T-helper 2 cell (primary cell): ENCODE results near the gene DEDD.

Experiments
- DNase-seq, 5 experiments: peaks; one replicate each; pipeline versions ENCODE4 v3.0.0 to v3.0.0-alpha.2; 2012 to 2022

DEDD gene

GRCh38 chr1:161091093-161091492 lies 41.4 kb downstream of the DEDD start:
- DNase-seq, result no peak

GRCh38 chr1:161090617-161091016 lies 41.9 kb downstream of the DEDD start:
- DNase-seq, result no peak

- no peak for DNase-seq
These were observed 42.5 kb downstream of the DEDD start for GRCh38 chr1:161089938-161090337.

- DNase-seq, result no peak
These were observed 43.1 kb downstream of the DEDD start, which contains the start of gene NECTIN4 for GRCh38 chr1:161089251-161089924. NECTIN4 (minus strand) TSS chr1:161089558; CDS start chr1:161089296, 262 bp downstream.

- DNase-seq, result no peak
These were observed 43.8 kb downstream of the DEDD start for GRCh38 chr1:161088587-161089110.

- DNase-seq, result no peak
These were observed 46.0 kb downstream of the DEDD start for GRCh38 chr1:161086457-161086856.

- no peak for DNase-seq
These were observed 47.3 kb downstream of the DEDD start for GRCh38 chr1:161085165-161085564.

- no peak for DNase-seq
These were observed 47.9 kb downstream of the DEDD start for GRCh38 chr1:161084597-161084988.

- DNase-seq, result no peak
These were observed 48.5 kb downstream of the DEDD start for GRCh38 chr1:161083748-161084596.

- no peak for DNase-seq
These were observed 49.3 kb downstream of the DEDD start for GRCh38 chr1:161082996-161083747.

GRCh38 chr1:161082483-161082882 lies 50.0 kb downstream of the DEDD start:
- DNase-seq, result no peak

- DNase-seq, result no peak
These were observed 50.9 kb downstream of the DEDD start for GRCh38 chr1:161081519-161081918.

GRCh38 chr1:161080441-161081405 lies 51.7 kb downstream of the DEDD start:
- no peak for DNase-seq

- DNase-seq, result no peak
These were observed 52.9 kb downstream of the DEDD start for GRCh38 chr1:161079436-161080110.

GRCh38 chr1:161077426-161077825 lies 55.0 kb downstream of the DEDD start:
- no peak for DNase-seq

GRCh38 chr1:161076410-161076809 lies 56.1 kb downstream of the DEDD start:
- no peak for DNase-seq

GRCh38 chr1:161074676-161075368 lies 57.6 kb downstream of the DEDD start:
- no peak for DNase-seq

- no peak for DNase-seq
These were observed 58.9 kb downstream of the DEDD start for GRCh38 chr1:161073474-161074121.

GRCh38 chr1:161072751-161073449 lies 59.6 kb downstream of the DEDD start:
- DNase-seq, result no peak
